Endothelial cell of umbilical vein (primary cell): ENCODE measurements around the gene CD40. TPM values are rescaled to one million over a fixed set of nuclear protein-coding genes. Genes with fewer than 3 reads are reported as not detected.

Experiments used
- BruUV-seq: library from RNA; stranded (reverse); fragments of 400-500 nt; replicated peaks from 2 replicates; lab custom pipeline; 2021; lab: Mats Ljungman, UMichigan
- CTCF ChIA-PET: fragments of 300-600, 350-600 bp; sonication (Branson Sonifier 250); formaldehyde crosslinking; loops from one replicate; lab custom pipeline; 2021; ENCODE audit warnings: antibody characterized with exemption, inconsistent platforms; lab: Charles Lee
- POLR2A ChIA-PET: fragments of 300-600, 350-600 bp; sonication (Branson Sonifier 250); formaldehyde crosslinking; loops from one replicate; lab custom pipeline; 2021; ENCODE audit warnings: antibody characterized with exemption, inconsistent platforms; lab: Charles Lee
- DNase-seq: peaks from one replicate; pipeline ENCODE4 v3.0.0-alpha.2; 2011; ENCODE audit warnings: low read depth, low spot score
- FAIRE-seq: peaks from 2 replicates; lab custom pipeline; 2011; peaks lifted over from hg19 to GRCh38; lab: Jason Lieb, UNC
- H2AFZ ChIP-seq: 2 replicates; pipeline ENCODE4 v1.6.0; 2012; ENCODE audit warnings: low read depth, low read length, control low read depth, inconsistent platforms
- H3K27ac ChIP-seq: 2 replicates; pipeline ENCODE4 v1.5.1; 2011; ENCODE audit warnings: low read depth, mild to moderate bottlenecking, control low read depth, low read length, moderate library complexity; ENCODE audit not compliant: insufficient read depth
- H3K27me3 ChIP-seq, 2 experiments: 2 replicates each; pipeline versions ENCODE4 v1.6.0 to v1.6.1; 2011; ENCODE audit warnings: low read length in 2 of 2, mixed read lengths in 1 of 2; ENCODE audit not compliant: control insufficient read depth in 2 of 2, insufficient read depth in 2 of 2
- H3K36me3 ChIP-seq, 2 experiments: 2 replicates in 1 of 2; 3 replicates in 1 of 2; pipeline ENCODE4 v1.5.1; 2011; ENCODE audit warnings: low read length in 2 of 2, mild to moderate bottlenecking in 1 of 2, moderate library complexity in 1 of 2; ENCODE audit not compliant: control insufficient read depth in 2 of 2, insufficient read depth in 2 of 2; ENCODE audit errors: extremely low read depth in 1 of 2
- H3K4me1 ChIP-seq: 3 replicates; pipeline ENCODE4 v1.5.1; 2011; ENCODE audit warnings: mild to moderate bottlenecking, low read length; ENCODE audit not compliant: control insufficient read depth, insufficient read depth; ENCODE audit errors: extremely low read depth
- H3K4me2 ChIP-seq: 2 replicates; pipeline ENCODE4 v1.6.1; 2011; ENCODE audit warnings: low read length, control low read depth, mixed read lengths; ENCODE audit not compliant: insufficient read depth
- H3K4me3 ChIP-seq, 3 experiments: fragments of 200-600 bp in 1 of 3; sonication (generic), shearing (Covaris generic) in 1 of 3; replicated peaks in 1 of 3; 2 replicates each; pipeline ENCODE4 v1.5.1; 2011 to 2016; ENCODE audit warnings: control low read depth in 3 of 3, low read length in 3 of 3, mild to moderate bottlenecking in 2 of 3, inconsistent platforms in 1 of 3, low read depth in 1 of 3, moderate library complexity in 1 of 3; ENCODE audit not compliant: insufficient read depth in 1 of 3
- H3K79me2 ChIP-seq: 2 replicates; pipeline ENCODE4 v1.6.0; 2012; ENCODE audit warnings: low read length, inconsistent platforms; ENCODE audit not compliant: control insufficient read depth, insufficient read depth
- H3K9ac ChIP-seq: replicated peaks from 2 replicates; pipeline ENCODE3; 2011; ENCODE audit warnings: low read length, control low read depth; ENCODE audit not compliant: insufficient read depth; ENCODE audit errors: extremely low read depth
- H3K9me1 ChIP-seq: replicated peaks from 3 replicates; pipeline ENCODE4 v1.6.0; 2011; ENCODE audit warnings: mild to moderate bottlenecking, low read length; ENCODE audit not compliant: control insufficient read depth, insufficient read depth; ENCODE audit errors: extremely low read depth
- H3K9me3 ChIP-seq: replicated peaks from 2 replicates; pipeline ENCODE4 v1.5.1; 2012; ENCODE audit warnings: low read length, inconsistent platforms; ENCODE audit not compliant: control insufficient read depth, insufficient read depth
- H4K20me1 ChIP-seq: replicated peaks from 2 replicates; pipeline ENCODE3; 2011; ENCODE audit warnings: mild to moderate bottlenecking, low read length; ENCODE audit not compliant: control insufficient read depth, insufficient read depth; ENCODE audit errors: extremely low read depth
- CTCF ChIP-seq, 2 donors: IDR thresholded peaks; 1 replicate in 1 of 2; 2 replicates in 1 of 2; pipeline ENCODE4 v1.5.1; 2011; ENCODE audit warnings: low read length in 2 of 2, mild to moderate bottlenecking in 2 of 2, moderate library complexity in 2 of 2, control low read depth in 1 of 2, inconsistent platforms in 1 of 2, low read depth in 1 of 2; ENCODE audit not compliant: insufficient read depth in 1 of 2; ENCODE audit errors: extremely low read depth in 1 of 2
- EZH2 ChIP-seq: IDR thresholded peaks from 2 replicates; pipeline ENCODE4 v1.6.1; 2012; ENCODE audit warnings: borderline replicate concordance, low read depth, mild to moderate bottlenecking, moderate library complexity, low read length, inconsistent platforms; ENCODE audit not compliant: severe bottlenecking
- FOS ChIP-seq: IDR thresholded peaks from 2 replicates; pipeline ENCODE4 v1.6.1; 2011; ENCODE audit warnings: mild to moderate bottlenecking, low read length, moderate library complexity, borderline replicate concordance; ENCODE audit not compliant: insufficient read depth
- GATA2 ChIP-seq: IDR thresholded peaks from 2 replicates; pipeline ENCODE4 v1.7.0; 2011; ENCODE audit warnings: low read depth, mild to moderate bottlenecking, moderate library complexity, mixed read lengths, low read length; ENCODE audit not compliant: insufficient read length, insufficient read depth
- JUN ChIP-seq: IDR thresholded peaks from 2 replicates; pipeline ENCODE4 v1.6.1; 2011; ENCODE audit warnings: borderline replicate concordance, low read depth; ENCODE audit not compliant: insufficient read length, insufficient read depth
- MAX ChIP-seq: IDR thresholded peaks from 2 replicates; pipeline ENCODE4 v1.6.1; 2011; ENCODE audit not compliant: insufficient read depth, insufficient read length
- MYC ChIP-seq: IDR thresholded peaks from one replicate; pipeline ENCODE4 v1.6.1; 2011; ENCODE audit warnings: mild to moderate bottlenecking, low read depth, low read length
- POLR2A ChIP-seq: IDR thresholded peaks from 2 replicates; pipeline ENCODE4 v1.6.1; 2012; ENCODE audit warnings: low read depth, mild to moderate bottlenecking, control low read depth, low read length
- POLR2AphosphoS5 ChIP-seq: IDR thresholded peaks from 2 replicates; pipeline ENCODE4 v1.6.1; 2012; ENCODE audit warnings: low read depth, mild to moderate bottlenecking, control low read depth, low read length, moderate library complexity; ENCODE audit not compliant: insufficient read depth
- dilution Hi-C: fragments of 300-500 bp; cut with MboI; formaldehyde crosslinking; loops from one replicate; pipeline ENCODE4 v1.15.0; 2019; ENCODE audit warnings: low sequenced_read_pairs; ENCODE audit not compliant: extremely low pct_ligation_motif_present
- intact Hi-C: fragments of 100-400 bp; cut with micrococcal nuclease; formaldehyde crosslinking; loops from one replicate; pipeline ENCODE4 v1.10.0; 2022
- polyA plus RNA-seq, 4 experiments: library from polyadenylated mRNA; depleted of rRNA in 3 of 4; stranded (reverse) in 3 of 4; unstranded in 1 of 4; fragments of >200 nt; gene quantifications; 2 replicates each; pipeline versions ENCODE4 v1.2.1 to v1.2.3, GENCODE V29; 2011 to 2012; ENCODE audit warnings: missing spikeins in 1 of 4
- total RNA-seq: library from RNA; stranded (reverse); gene quantifications from 2 replicates; pipeline ENCODE4 v1.2.3, GENCODE V29; 2021

The CD40 gene
- total and polyA plus RNA-seq, 2 donors (not counting 3 experiments of a cell fraction or from before 2014, with no cell fraction given): 36.6 to 38.3 TPM

- Histone ChIP-seq H3K4me3 (no peak overlapping the region), H3K79me2 (no peaks in the 10 kb centered on the region), H3K27ac (no peak overlapping the region), H3K9ac (no peak overlapping the region), H3K9me1 (no peaks in the 10 kb centered on the region), H3K9me3 (no peaks in the 10 kb centered on the region), H2AFZ (no peak overlapping the region), H4K20me1 (no peaks in the 10 kb centered on the region), H3K4me2 (no peak overlapping the region), H3K4me1 (no peaks in the 10 kb centered on the region), H3K36me3 (no peaks in the 10 kb centered on the region), H3K27me3 (peaks cover 21 to 42% of the 10 kb centered on the region in 2 experiments)
- BruUV-seq: no TSS peak
- dilution Hi-C loops (no loop called here), intact Hi-C loops (no loop called here)
- CTCF ChIA-PET: no interaction called here
- FAIRE-seq (no peak), DNase-seq (no peak)
- TF ChIP-seq EZH2 (no peak), MYC (no peak), JUN (no peak), MAX (no peak), FOS (no peak), CTCF (IDR thresholded peaks at IDR 0.05; ENCODE audit: extremely low read depth in 1 of 2, insufficient read depth in 1 of 2, low read depth in 1 of 2, low read length in 2 of 2) (no peak), POLR2A (no peak), POLR2AphosphoS5 (no peak), GATA2 (no peak)
- POLR2A ChIA-PET: interaction anchor here (0.6 kb wide), 1 partner anchor 136 kb away, joined by 3 read pairs; no protein-coding TSS in a partner anchor
Measured at GRCh38 chr20:46107061-46107460, 11.1 kb upstream of the CD40 start.
